GM18951 (cell line): Measurements from ENCODE around the gene ACSL3.
A peak's percentile ranks its signal among the peaks of the same experiment; 100 is the strongest.

ENCODE experiments used
- POLR2A ChIP-seq: IDR thresholded peaks from 4 replicates; pipeline ENCODE4 v1.6.1; 2011; ENCODE audit warnings: mild to moderate bottlenecking; ENCODE audit not compliant: insufficient read length, insufficient read depth; ENCODE audit errors: extremely low read depth
- in situ Hi-C: fragments of 300-500 bp; cut with MboI; formaldehyde crosslinking; loops from one replicate; pipeline ENCODE4 v1.12.0; 2022; ENCODE audit warnings: low sequenced_read_pairs, mixed read lengths, inconsistent platforms; ENCODE audit not compliant: unreplicated experiment

Gene ACSL3

DNA sequence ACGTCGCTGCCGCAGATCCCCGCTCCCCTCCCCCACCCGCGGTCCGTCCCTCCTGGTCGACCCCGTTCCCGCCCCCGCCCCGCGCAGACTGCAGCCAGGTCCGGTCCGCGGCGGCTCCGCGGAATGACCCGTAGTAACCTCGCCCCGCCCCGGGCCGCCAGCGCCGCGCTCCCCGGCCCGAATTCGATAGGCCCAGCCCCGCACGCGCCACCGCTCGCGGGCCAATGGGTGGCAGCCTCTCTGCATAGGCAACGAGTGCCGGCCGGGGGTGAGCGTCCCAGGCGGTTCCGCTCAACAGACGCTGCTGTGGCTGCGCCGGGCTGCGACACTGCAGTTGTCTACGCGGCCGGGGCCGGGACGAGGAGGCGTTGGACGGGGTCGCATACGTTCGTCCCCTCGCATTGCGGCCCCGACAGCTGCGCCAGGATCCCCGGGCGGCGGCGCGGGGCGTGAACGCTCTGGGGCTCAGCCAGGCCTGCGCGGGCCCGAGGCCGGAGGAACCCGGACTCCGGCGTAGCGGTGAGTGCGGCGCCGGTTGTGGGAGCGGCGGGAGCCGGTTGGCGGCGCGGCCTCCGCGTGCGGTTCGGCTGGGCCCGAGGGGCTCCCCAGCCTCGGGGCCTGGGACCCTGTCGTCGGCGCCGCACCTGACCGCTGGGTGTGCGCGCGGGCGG is at the start of gene ACSL3:
ACSL3 (plus strand) TSS at position 297 of the 671 bp plus-strand sequence. CDS start 47,737 bp downstream, outside the sequence.
- in situ Hi-C loops = no loop called here
- peak; percentile 99 for TF ChIP-seq POLR2A

DNA sequence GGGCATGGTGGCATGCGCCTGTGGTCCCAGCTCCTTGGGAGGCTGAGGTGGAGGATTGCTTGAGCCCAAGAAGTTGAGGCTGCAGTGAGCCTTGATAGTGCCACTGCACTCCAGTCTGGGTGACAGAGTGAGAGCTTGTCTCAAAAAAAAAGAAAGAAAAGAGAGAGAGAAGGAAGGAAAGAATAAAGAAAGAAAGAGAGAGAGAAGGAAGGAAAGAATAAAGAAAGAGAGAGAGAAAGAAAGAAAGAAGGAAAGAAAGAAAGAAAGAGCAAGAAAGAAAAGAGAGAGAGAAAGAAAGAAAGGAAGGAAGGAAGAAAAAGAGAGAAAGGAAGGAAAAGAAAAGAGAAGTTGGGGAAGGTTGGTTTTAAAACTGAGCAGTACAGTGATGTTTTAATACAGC is 49.0 kb upstream of the ACSL3 start:
- TF ChIP-seq POLR2A = no peak
- in situ Hi-C loops = no loop called here

DNA sequence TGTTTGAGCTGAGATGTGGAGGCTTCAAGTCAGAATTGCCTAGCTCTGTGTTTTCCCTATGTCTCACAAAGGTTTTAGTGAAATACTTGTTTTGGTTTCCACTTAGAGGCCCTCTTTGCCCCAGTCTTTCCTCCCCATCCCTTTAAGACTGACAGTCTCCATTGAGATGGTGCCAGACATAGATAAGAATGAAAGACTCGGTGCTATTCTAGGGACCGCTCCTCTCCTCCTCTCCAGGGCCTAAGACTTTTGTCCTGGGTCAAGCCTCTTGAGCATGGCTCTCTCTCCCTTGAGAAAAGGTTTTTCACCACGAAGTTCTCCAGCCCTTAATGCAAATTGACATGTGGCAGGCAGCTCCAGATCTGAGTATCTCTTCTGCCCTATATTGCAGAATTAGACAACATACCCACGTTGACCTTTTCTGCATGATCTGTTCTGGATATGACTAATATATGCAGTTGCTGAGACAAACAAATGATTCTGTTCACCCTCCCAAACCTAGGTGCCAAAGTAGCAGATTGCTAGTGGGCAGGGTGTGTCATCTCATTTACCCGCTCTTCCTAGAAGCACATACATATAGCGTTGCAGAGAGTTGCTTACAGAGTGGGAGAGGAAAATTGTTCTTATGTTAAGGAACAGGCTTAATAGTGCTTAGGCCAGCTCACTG is 47.5 kb upstream of the ACSL3 start:
- TF ChIP-seq POLR2A = no peak
- in situ Hi-C loops = no loop called here

DNA sequence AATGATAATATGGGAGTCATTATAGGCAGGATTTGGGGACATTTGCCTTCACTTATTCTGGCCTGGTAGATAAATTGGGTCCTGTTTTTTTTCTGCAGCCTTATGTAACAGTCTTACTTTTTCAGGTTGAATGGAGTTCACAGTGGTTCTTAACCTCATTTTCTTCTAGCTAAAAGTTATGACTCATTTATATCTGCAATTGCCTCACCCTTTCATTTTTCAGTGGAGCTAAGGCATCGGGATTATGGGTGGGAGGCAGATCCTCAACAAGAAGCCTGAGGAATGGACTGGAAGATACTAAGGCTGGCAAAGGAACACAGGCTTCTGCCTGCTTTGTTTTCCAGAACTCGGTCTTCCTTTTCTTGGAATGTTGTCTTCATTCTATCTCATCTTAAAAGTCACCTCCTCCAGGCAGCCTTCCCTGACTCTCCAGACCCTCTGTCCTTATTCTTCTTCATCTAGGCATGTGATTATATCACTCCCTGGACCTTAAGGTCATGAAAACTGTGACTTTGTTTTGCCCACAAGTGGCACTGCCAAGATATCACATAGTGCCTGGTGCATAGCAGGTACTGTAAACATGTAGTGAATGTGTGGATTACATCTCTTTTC is 41.0 kb upstream of the ACSL3 start:
- TF ChIP-seq POLR2A = no peak
- in situ Hi-C loops = no loop called here

- in situ Hi-C loops = no loop called here
- no peak for TF ChIP-seq POLR2A
These were observed 37.5 kb upstream of the ACSL3 start for GRCh38 chr2:222823183-222823930.

GRCh38 chr2:222825031-222825430 is 35.8 kb upstream of the ACSL3 start:
- in situ Hi-C loops = no loop called here
- TF ChIP-seq POLR2A = no peak

GRCh38 chr2:222827417-222827816 is 33.4 kb upstream of the ACSL3 start:
- in situ Hi-C loops = no loop called here

DNA sequence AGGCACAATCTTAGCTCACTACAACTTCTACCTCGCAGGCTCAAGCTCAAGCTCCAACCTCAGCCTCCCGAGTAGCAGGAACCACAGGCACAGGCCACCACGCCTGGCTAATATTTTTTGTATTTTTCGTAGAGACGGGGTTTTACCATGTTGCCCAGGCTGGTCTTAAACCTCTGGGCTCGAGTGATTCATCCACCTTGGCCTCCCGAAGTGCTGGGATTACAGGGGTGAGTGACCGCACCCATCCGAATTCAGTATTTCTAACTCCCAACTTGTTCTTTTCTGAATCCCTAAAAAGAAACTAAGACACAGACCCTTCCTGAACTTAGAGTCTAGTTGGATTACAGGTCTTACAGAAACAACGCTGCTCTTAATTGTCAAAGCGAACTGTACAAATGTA is 32.3 kb upstream of the ACSL3 start:
- in situ Hi-C loops = no loop called here
- TF ChIP-seq POLR2A = no peak

More at GRCh38 chr2:222827417-222827816, 33.4 kb upstream of the ACSL3 start:
- TF ChIP-seq POLR2A = no peak

DNA sequence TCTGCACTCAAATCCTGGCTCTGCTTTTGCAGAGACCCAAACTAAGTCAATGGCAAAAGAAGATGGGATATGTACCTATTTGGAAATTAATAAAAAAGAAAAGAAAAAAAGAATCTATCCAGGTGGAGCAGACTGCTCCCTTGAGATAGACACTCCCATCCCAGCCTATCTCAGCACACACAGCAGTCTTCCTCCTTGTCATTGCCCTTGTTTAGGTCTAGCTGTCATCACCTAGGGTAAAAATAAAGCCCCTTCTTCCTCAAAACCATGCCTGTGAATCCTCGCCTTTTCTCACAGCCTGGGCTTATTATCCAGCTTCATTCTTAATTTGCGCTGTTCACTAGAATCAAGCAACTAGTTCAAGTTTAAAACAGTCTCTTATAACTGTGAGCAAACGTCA is 30.7 kb upstream of the ACSL3 start:
- in situ Hi-C loops = no loop called here

GRCh38 chr2:222833410-222833809 is 27.4 kb upstream of the ACSL3 start:
- in situ Hi-C loops = no loop called here
- TF ChIP-seq POLR2A = no peak

More for the DNA sequence above, 30.7 kb upstream of the ACSL3 start:
- TF ChIP-seq POLR2A = no peak

DNA sequence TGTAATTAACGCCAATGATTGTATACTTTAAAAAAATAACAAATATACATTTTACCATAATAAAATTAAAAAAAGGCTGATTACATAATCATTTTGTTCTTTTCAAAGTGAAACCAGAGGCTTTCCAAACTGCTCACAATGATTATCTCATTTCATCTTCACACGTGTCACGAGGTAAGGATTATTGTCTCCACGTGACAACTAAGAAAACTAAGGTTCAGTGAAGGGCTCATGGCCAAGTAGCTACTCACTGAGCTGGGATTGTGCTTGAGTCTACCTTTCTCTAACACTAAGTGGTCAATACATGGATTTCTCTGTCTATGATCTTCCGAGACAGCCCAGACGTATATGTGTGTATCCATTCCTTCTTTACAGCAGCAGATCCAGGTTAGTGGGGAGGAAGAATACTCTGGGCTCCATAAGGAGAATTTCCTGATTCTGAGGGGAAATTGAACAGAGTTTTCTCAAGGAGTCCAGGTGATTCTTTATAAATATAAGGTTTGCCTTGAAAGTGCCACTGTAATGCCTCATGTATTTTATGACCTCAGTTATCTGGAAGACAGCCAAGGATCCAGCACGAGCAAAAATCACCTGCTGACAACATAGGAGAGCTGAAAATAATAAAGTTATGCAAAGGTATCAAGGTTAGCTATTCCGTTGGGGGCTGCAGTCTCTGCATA is 25.6 kb upstream of the ACSL3 start:
- no peak for TF ChIP-seq POLR2A
- in situ Hi-C loops = no loop called here

GRCh38 chr2:222835823-222836151 is 25.0 kb upstream of the ACSL3 start:
- in situ Hi-C loops = no loop called here
- TF ChIP-seq POLR2A = no peak

DNA sequence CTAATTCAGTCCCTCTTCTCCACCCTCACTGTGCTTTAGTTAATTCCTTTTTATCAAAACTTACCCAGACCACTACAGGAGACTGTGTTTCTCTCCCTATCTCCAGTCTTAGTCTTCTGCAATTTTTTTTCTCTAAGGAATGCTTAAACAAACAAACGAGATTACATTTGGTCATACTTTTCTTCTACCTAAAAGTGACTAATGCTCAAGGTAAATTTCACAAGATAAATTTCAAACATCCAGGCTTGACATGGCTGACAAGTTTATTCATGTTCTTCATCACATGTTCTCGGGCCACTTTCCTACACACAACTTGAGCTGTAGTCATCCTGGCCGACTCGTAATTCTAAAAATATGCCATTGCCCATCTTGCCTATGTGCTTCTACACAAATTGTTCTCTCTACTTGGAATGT is 23.2 kb upstream of the ACSL3 start:
- TF ChIP-seq POLR2A = no peak
- in situ Hi-C loops = no loop called here
